Measurements from ENCODE around the gene AGAP3. TPM values are rescaled to one million over a fixed set of nuclear protein-coding genes. Genes with fewer than 3 reads are reported as not detected.

The AGAP3 gene
- total and polyA plus RNA-seq, 7 donors = 27.7 to 89.7 (median 36.4) TPM

GRCh38 chr7:151060113-151060415, 26.2 kb upstream of the AGAP3 start:
- intact Hi-C loops (cut with DNase I) = no loop called here
- TF ChIP-seq POLR2AphosphoS5 (IDR thresholded peaks at IDR 0.05) (no peak), EP300 (IDR thresholded peaks at IDR 0.05) (no peak), CTCF (IDR thresholded peaks at IDR 0.05) (no peak), POLR2A (IDR thresholded peaks at IDR 0.05) (no peak)
- peaks cover 0 to 63% (median 56%) of the 10 kb centered on the region in 4 donors for H3K4me1 ChIP-seq

DNA sequence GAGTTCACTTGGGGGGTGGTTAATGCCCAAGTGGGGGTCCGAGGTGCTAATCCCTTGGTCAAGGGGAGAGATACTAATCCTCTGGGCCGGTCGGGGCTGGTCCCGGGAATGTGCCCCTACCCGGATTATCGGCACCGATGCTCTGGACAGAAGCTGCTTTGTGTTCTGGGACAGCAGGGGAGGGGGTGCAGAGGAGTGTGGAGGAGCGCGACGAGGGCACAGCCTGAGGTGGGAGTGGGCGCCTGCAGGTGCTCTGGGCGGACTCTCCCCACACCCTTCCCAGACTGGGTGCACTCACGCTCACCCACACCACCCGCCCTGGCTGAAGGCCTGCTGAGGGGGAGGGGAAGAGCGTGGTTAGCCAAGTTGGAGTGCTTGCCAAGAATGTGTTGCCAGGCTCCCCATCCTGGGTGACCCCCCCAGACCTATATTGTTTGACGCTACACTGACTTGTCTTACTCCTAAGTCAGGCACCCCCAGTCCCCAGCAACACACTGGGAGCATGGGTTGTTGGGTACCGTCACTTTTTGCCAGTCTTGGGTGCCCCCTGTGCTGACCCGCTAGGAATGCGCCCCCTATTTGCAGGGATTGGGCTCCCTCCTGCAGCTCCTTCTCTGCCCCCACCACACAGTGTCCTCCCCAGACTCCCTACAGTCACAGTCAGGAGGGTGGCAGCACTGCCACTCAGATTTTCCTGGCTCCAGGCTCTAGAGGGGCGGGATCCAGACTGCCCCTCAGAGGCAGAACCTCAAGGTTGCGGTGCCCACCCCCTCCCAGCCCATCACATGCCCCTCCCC, 25.7 kb upstream of the AGAP3 start:
- Histone ChIP-seq H3K9me3 (no peaks in the 10 kb centered on the region), H3K27ac (peak overlapping the region; percentile 86 to 96 (median 93)), H3K27me3 (no peaks in the 10 kb centered on the region), H3K4me3 (peak overlapping the region; percentile 68 to 91 (median 78)), H3K4me1 (peaks cover 0 to 63% (median 56%) of the 10 kb centered on the region in 4 donors), H3K36me3 (peaks cover 0 to 22% (median 12%) of the 10 kb centered on the region in 4 donors)
- intact Hi-C loops (cut with DNase I) = no loop called here
- 8 to 17% methylated on average over 21 of the region's 21 CpGs for WGBS, 2 donors
- TF ChIP-seq POLR2AphosphoS5 (IDR thresholded peaks at IDR 0.05) (peak; percentile 24 to 64 (median 45)), EP300 (IDR thresholded peaks at IDR 0.05) (peak in 1 of 4 donors; percentile 24), POLR2A (IDR thresholded peaks at IDR 0.05) (no peak), CTCF (IDR thresholded peaks at IDR 0.05) (no peak)
- DNase-seq = peak; percentile 82

More at GRCh38 chr7:151060113-151060415, 26.2 kb upstream of the AGAP3 start:
- WGBS, 2 donors = 1 to 4% methylated on average over 17 of the region's 17 CpGs
- Histone ChIP-seq H3K27ac (peak overlapping the region; percentile 86 to 96 (median 93)), H3K9me3 (no peaks in the 10 kb centered on the region), H3K4me3 (peak overlapping the region; percentile 68 to 91 (median 78)), H3K27me3 (no peaks in the 10 kb centered on the region), H3K36me3 (peaks cover 0 to 16% (median 8%) of the 10 kb centered on the region in 4 donors)
- no peak for DNase-seq

DNA sequence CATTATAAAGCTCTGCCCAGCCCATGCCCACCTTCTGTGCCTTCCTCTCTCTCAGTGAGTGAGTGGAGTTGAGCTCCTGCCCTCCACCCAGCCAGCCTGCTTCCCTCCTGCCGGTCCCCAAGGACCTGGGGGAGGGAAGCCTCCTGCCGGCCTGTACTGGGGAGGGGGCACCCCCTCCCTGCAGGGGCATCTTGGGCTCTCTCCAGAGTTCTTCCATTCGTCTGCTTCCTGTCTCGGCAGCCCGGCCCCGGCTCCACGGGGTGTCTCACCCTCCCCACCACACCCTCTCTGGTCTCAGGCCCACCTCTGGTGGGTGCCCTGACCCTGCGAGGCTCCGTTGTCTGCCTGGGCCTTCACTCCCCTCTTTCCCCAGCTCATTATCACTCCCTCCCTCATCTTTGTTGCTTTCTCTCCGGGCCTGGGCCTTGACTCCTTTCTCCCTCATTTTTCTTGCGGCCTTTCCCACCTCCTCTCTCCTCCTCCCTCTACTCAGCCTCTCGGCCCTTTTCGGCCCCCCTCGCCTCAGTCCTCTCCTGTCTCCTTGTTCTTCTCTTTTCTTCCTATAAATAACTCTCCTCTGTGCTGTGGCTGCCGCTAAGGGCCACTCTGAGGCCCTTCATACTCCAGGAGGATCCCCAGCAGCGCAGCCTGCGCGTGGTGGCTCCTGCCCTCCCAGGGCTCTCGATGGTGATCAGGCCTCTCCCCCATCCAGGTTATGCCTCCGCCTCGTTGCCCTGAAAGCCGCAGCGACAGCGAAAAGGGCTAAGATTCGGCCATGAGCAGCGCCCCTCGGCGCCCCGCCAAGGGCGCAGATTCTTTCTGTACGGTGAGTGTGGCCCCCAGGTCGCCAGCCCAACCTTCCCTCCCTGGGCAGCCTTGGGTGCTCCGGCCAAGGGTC, 24.8 kb upstream of the AGAP3 start:
- Histone ChIP-seq H3K4me3 (peak overlapping the region; percentile 68 to 91 (median 78)), H3K27me3 (no peaks in the 10 kb centered on the region), H3K4me1 (peaks cover 0 to 63% (median 56%) of the 10 kb centered on the region in 4 donors), H3K27ac (peak overlapping the region; percentile 86 to 96 (median 93)), H3K36me3 (peaks cover 3 to 30% (median 17%) of the 10 kb centered on the region in 4 donors), H3K9me3 (no peaks in the 10 kb centered on the region)
- 71 to 80% methylated on average over 33 of the region's 33 CpGs for WGBS, 2 donors
- no peak for DNase-seq
- intact Hi-C loops (cut with DNase I) = no loop called here
- no peak for TF ChIP-seq POLR2AphosphoS5 (IDR thresholded peaks at IDR 0.05)

- peak overlapping the region; percentile 86 to 96 (median 93) for H3K27ac ChIP-seq
- peaks cover 0 to 58% (median 51%) of the 10 kb centered on the region in 4 donors for H3K4me1 ChIP-seq
- peak overlapping the region in 1 of 4 donors; percentile 68 for H3K4me3 ChIP-seq
- H3K27me3 ChIP-seq = no peaks in the 10 kb centered on the region
- peaks cover 9 to 36% (median 23%) of the 10 kb centered on the region in 4 donors for H3K36me3 ChIP-seq
- H3K9me3 ChIP-seq = no peaks in the 10 kb centered on the region
- 26 to 70% methylated on average over 11 of the region's 11 CpGs for WGBS, 2 donors
- intact Hi-C loops (cut with DNase I) = no loop called here
- no peak for TF ChIP-seq CTCF (IDR thresholded peaks at IDR 0.05)
- no peak for DNase-seq
Measured at GRCh38 chr7:151062111-151062398, 24.2 kb upstream of the AGAP3 start.
